Measurements from ENCODE around the gene ZNF408.

ZNF408 gene

DNA sequence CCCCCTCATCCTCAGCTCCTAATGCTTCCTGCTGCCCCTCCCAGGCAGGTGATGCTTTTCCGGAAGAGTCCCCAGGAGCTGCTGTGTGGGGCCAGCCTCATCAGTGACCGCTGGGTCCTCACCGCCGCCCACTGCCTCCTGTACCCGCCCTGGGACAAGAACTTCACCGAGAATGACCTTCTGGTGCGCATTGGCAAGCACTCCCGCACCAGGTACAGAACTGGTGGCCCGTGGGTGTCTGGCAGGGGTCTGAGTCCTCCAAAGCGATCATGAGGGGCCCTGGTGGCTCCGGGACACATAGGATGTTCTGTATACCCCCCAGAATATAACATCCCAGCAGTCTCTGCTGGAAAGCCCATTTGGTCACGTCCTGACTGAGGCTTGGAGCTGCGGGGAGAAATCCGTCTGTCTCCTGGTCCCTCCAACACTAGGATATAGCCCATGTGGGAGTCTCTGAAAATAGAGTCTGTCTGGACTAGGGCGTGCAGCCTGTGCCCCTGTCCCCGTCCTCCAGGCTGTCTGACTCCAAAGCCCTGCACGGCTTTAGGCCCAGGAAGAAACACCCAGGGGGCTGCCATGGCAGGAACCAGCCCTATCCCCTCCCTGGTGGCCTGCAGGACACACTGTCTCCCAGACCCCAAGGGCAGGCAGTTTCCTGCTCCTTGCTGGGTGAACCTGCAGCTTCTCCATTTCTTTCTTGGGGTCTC is 27.3 kb downstream of the ZNF408 start:
- DNase-seq (ENCODE audit: low read depth, low spot score), result no peak

DNA sequence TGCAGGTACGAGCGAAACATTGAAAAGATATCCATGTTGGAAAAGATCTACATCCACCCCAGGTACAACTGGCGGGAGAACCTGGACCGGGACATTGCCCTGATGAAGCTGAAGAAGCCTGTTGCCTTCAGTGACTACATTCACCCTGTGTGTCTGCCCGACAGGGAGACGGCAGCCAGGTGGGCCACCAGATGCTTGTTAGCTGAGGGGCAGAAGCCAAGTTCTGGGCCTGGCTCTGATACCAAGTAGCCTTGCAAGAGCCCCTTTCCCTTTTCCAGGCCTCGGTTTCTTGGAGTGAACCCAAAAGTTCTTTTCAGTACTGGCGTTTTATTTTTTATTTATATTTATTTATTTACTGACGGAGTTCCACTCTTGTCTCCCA is 27.8 kb downstream of the ZNF408 start:
- DNase-seq (ENCODE audit: low read depth, low spot score), result no peak

DNA sequence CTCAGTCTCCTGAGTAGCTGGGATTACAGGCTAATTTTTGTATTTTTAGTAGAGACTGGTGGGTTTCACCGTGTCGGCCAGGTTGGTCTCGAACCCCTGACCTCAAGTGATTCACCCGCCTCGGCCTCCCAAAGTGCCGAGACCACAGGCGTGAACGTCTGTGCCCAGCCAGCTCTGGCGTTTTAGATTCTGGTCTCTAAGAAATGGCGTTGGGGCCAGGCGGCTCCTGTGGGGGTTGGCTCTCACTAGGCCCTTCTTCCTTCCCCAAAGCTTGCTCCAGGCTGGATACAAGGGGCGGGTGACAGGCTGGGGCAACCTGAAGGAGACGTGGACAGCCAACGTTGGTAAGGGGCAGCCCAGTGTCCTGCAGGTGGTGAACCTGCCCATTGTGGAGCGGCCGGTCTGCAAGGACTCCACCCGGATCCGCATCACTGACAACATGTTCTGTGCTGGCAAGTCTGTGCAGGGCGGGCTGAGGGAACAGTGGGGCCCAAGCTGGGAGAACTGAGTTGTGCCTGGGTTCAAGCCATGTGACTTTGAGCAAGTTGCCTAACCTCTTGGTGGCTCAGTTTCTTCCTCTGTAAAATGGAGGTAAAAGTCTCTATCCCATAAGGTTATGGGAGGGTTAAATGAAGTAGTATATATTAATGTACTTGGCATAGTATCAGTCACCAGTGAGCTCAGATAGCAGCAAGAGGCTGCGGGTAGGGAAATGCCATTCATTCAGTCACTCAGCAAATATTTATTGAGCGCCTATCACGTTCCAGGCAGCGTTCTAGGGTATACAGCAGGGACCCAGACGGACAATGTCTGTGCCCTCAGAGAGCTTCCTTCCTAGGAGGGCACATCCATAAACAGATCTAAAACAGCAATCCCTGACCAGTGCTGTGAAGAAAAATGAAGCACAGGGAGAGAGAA is 28.5 kb downstream of the ZNF408 start:
- DNase-seq (ENCODE audit: low read depth, low spot score), result no peak

DNA sequence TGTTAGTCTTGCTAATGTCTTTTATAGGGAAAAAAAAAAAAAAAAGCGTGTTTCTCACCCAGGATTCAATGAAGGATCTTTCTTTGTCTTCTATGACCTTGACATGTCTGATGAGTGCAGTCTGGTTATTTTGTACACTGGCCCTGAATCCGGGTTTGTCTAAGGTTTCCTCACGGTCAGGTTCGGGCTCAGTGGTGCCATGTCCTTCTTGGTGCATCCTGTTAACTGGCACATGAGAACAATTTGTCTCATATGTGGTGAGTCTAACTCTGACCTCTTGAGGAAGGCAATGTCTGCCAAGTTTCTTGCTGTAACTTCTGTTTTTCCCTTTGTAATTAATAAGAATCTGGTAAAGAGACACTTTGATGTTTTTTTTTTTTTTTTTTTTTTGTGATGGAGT is 30.7 kb downstream of the ZNF408 start:
- DNase-seq (ENCODE audit: low read depth, low spot score), result no peak

DNA sequence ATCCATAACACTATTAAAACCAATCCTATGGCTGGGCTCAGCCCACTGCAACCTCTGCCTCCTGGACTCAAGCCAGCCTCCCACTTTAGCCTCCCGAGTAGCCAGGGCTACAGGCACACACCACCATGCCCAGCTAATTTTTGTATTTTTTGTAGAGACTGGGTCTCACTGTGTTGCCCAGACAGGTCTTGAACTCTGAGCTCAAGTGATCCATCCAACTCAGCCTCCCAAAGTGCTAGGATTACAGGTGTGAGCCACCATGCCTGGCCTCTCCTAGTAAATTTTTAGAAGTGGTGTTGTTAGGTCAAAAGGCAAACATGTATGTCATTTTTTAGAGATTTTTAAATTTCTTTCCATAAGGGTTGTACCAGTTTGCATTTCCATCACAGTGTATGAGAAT is 32.4 kb downstream of the ZNF408 start:
- no peak for DNase-seq (ENCODE audit: low read depth, low spot score)

DNA sequence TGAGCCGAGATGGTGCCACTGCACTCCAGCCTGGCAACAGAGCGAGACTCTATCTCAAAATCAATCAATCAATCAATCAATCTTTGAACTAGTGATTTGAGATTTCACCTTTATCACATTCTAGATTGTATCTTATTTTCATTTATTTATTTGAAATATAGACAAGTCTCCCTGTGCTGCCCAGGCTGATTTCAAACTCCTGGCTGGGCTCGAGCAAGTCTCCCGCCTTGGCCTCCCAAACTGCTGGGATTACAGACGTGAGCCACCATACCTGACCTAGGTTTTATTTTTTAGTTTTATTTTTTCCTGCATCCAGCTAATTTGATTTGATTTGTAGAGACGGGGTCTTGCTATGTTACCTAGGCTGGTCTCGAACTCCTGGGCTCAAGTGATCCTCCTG is 35.3 kb downstream of the ZNF408 start:
- no peak for DNase-seq (ENCODE audit: low read depth, low spot score)

DNA sequence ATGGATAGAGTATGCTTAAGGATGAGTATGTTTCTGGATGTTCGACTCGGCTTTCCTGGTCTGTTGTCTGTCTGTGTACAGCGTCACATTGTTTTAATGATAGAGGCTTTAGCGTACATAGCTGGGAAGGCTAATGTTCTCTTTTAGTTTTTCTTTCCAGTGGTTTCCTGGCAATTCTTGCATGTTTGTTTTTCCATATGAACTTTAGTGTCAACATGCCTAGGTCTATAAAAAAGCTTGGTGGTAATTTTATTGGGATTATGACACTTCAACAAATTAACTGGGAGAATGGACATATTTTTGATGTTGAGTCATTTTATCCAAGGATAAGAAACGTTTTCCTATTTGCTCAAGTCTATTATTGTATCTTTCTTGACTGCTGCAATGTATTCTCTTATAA is 35.8 kb downstream of the ZNF408 start:
- DNase-seq (ENCODE audit: low read depth, low spot score), result no peak

DNA sequence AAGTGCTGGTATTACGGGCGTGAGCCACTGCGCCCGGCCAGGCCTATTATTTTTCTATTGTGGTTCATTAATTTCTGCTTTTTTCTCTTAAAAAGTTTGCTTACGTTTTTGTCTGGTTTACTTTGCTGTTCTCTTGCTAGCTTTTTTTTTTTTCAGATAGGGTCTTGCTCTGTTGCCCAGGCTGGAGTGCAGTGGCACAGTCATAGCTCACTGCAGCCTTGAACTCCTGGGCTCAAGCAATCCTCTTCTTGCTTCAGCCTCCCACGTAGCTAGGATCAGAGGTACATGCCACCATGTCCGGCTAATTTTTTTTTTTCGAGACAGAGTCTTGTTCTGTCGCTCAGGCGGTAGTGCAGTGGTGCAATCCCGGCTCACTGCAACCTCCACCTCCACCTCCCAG is 36.9 kb downstream of the ZNF408 start:
- DNase-seq (ENCODE audit: low read depth, low spot score), result no peak

DNA sequence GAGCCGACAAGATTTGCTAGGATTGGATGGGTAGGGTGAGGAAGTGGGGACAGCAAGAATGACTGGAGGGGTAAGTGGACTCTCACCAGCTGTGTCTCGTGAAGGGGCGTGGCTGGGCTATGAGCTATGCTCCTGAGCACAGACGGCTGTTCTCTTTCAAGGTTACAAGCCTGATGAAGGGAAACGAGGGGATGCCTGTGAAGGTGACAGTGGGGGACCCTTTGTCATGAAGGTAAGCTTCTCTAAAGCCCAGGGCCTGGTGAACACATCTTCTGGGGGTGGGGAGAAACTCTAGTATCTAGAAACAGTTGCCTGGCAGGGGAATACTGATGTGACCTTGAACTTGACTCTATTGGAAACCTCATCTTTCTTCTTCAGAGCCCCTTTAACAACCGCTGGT is 38.1 kb downstream of the ZNF408 start:
- DNase-seq (ENCODE audit: low read depth, low spot score), result no peak

DNA sequence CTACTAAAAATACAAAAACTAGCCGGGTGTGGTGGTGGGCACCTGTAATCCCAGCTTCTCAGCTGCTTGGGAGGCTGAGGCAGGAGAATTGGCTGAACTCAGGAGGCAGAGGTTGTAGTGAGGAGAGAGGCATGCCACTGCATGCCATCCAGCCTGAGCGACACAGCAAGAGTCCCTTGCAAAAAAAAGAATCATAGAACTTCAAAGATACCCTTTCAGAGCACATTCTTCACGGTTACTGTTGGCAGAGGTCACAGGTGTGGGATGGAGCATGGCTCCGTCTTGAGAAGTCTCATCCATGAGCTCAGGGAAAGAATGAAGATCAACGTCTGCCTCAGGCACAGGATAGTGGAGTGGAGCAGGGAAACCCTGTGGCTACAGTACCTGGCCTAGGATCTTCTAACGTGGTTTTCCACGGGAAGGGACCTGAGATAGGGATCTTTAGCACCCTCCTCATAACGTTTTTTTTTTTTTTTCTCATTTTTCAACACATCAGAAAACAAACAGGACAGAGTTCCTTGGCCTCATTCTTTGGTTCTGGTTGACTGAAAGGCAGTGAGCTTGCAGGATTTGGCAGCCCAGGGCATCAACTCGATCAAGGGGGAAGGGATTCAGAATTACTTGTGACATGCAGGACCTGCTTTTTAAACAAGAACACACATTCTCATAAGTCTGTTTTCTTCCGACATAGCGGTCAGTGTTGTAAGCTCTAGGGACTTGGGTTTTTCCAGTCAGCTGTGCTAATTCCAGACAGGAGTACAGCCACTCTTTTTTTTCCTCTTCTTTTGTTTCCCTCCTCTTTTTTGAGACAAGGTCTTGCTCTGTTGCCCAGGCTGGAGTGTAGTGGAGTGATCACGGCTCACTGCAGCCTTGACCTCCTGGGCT is 41.0 kb downstream of the ZNF408 start:
- no peak for DNase-seq (ENCODE audit: low read depth, low spot score)

DNA sequence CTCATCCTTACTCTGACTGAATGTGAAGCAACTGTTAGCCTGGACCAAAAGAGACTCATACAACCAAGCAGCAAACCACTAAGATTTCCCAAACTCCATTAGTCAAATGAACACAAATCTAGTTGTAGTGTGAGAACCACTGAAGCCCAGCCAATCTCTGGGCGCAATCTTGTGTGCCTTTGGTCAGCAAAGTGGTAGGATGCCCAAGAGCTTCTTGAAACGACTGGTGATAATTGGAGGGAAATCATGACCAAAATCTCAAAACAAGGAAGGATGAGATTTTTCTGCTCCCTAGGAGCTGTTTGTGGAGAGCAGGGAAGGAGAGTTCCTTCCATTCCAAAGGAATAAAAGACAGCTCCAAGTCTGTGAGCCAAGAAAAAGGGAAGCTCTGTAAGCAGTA is 42.2 kb downstream of the ZNF408 start:
- DNase-seq (ENCODE audit: low read depth, low spot score), result no peak

DNA sequence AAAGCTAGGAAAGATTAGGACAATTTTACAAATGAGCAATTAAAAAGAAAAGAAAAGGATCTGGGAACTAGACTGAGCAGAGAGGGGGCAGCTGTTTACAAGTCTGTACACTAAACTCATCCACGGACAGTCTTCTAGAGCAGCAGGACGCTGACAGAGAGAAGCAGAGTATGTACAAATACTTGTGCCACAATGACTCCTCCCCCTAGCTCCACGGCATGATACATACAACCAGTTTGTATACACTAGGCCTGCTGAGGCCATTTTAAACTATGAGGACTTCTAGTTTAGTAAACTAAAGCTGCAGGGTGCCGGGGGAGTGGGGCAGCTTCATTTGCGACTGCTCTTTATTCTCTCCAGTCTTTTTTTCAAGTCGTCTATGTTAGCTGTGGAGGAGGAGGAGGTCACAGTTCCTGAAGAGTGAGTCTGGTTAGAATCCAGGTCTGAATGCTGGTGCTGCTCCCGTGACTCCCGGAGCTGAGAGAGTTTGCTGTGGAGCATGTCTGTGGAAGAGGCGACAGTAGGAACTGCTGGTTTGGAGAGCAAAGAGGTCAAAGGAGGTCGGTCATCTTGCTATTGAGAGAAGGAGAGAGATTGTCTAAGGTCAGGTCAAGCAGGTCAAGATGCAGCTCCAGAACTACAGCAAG is 43.0 kb downstream of the ZNF408 start:
- no peak for DNase-seq (ENCODE audit: low read depth, low spot score)

DNA sequence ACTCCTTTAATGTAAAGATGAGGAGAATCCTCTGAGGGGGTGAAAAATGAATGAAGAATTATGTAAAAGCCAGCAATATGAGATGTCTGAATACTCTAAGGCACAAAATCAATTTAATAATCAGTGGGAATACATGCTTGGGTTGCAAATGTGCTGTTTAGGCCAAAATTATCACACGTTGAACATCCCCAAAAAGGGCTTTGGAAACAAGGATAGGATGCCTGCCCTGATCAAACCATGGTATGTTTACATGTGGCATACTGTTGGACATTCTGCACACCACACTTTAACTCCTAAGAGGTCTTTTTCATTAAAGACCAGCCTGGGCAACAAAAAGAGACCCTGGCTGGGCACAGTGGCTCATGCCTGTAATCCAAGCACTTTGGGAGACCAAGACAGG is 44.5 kb downstream of the ZNF408 start:
- no peak for DNase-seq (ENCODE audit: low read depth, low spot score)

DNA sequence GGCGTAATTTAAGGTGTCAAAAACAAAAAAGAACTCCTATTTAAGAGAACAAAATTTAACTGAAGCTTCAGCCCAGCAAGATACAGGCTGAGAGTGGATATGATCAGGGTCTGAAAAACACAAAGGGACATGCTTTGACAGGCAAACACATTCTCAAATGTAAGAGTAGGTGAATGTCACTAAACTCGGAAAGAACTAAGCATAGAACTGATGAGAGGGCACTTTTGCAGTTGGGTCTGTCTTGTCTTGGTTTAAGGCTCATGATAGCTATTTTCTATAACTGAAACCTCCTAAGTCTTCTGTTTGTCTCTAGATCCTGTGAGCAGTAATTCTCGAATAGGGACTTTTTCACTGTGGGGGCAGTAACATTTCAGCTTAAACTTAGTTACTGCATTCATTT is 45.2 kb downstream of the ZNF408 start:
- no peak for DNase-seq (ENCODE audit: low read depth, low spot score)

DNA sequence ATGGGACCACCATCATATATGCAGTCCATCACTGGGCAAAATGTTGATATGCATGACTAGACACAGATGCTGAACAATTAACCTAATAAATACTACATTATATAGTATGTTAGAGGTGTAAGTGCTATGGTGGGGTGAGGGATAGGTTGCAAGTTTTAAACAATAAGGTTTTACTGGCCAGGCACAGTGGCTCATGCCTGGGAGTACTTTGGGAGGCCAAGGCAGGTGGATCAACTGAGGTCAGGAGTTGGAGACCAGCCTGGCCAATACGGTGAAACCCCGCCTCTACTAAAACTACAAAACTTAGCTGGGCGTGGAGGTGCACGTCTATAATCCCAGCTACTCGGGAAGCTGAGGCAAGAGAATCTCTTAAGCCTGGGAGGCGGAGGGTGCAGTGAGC is 46.3 kb downstream of the ZNF408 start:
- no peak for DNase-seq (ENCODE audit: low read depth, low spot score)

Data from activated naive CD8-positive, alpha-beta T cell treated with anti-CD3 and anti-CD28 coated beads, Interleukin-2, amount 50 U/mL, for 16 hours (primary cell).